ENCODE measurements around the gene PPP1R14B.
A peak's percentile ranks its signal among the peaks of the same experiment; 100 is the strongest.

The PPP1R14B gene

GRCh38 chr11:64285885-64286800, 39.4 kb upstream of the PPP1R14B start:
- FAIRE-seq (no peak), DNase-seq (ENCODE audit: insufficient read length, low spot score) (no peak)
- TF ChIP-seq POLR2A (IDR thresholded peaks at IDR 0.05; ENCODE audit: low read depth, low read length): no peak

- DNase-seq (ENCODE audit: insufficient read length, low spot score): peak; percentile 87
- peak; percentile 55 for TF ChIP-seq POLR2A (IDR thresholded peaks at IDR 0.05; ENCODE audit: low read depth, low read length)
- no peak for FAIRE-seq
These were observed 38.5 kb upstream of the PPP1R14B start, which contains the start of gene GPR137 for GRCh38 chr11:64284962-64285884. GPR137 (plus strand) TSS chr11:64285848; CDS start chr11:64286525, 677 bp downstream.

- peak; percentile 51; the same call in 1 of the 2 replicates for TF ChIP-seq POLR2A (IDR thresholded peaks at IDR 0.05; ENCODE audit: low read depth, low read length)
- DNase-seq (ENCODE audit: insufficient read length, low spot score) (peak; percentile 98), FAIRE-seq (no peak)
These were observed 37.6 kb upstream of the PPP1R14B start, which contains the start of gene BAD for GRCh38 chr11:64284048-64284961. BAD (minus strand) TSS chr11:64284665; CDS start chr11:64284368, 297 bp downstream.

- FAIRE-seq (no peak), DNase-seq (ENCODE audit: insufficient read length, low spot score) (no peak)
- no peak for TF ChIP-seq POLR2A (IDR thresholded peaks at IDR 0.05; ENCODE audit: low read depth, low read length)
These were observed 36.3 kb upstream of the PPP1R14B start for GRCh38 chr11:64283092-64283491.

GRCh38 chr11:64281957-64282770, 35.4 kb upstream of the PPP1R14B start:
- no peak for TF ChIP-seq POLR2A (IDR thresholded peaks at IDR 0.05; ENCODE audit: low read depth, low read length)
- FAIRE-seq (no peak), DNase-seq (ENCODE audit: insufficient read length, low spot score) (no peak)

GRCh38 chr11:64278576-64279190, 31.9 kb upstream of the PPP1R14B start:
- DNase-seq (ENCODE audit: insufficient read length, low spot score) (no peak), FAIRE-seq (no peak)

GRCh38 chr11:64276653-64277431, 30.1 kb upstream of the PPP1R14B start:
- peak; percentile 41 for FAIRE-seq
- TF ChIP-seq POLR2A (IDR thresholded peaks at IDR 0.05; ENCODE audit: low read depth, low read length): peak; percentile 28; the same call in 1 of the 2 replicates
- DNase-seq (ENCODE audit: insufficient read length, low spot score): peak; percentile 91

More at GRCh38 chr11:64278576-64279190, 31.9 kb upstream of the PPP1R14B start:
- TF ChIP-seq POLR2A (IDR thresholded peaks at IDR 0.05; ENCODE audit: low read depth, low read length): no peak

- TF ChIP-seq POLR2A (IDR thresholded peaks at IDR 0.05; ENCODE audit: low read depth, low read length): no peak
- FAIRE-seq: no peak
- DNase-seq (ENCODE audit: insufficient read length, low spot score): no peak
These were observed 29.1 kb upstream of the PPP1R14B start for GRCh38 chr11:64275841-64276240.

- DNase-seq (ENCODE audit: insufficient read length, low spot score) (no peak), FAIRE-seq (no peak)
- TF ChIP-seq POLR2A (IDR thresholded peaks at IDR 0.05; ENCODE audit: low read depth, low read length): no peak
These were observed 28.5 kb upstream of the PPP1R14B start for GRCh38 chr11:64275031-64275800.

GRCh38 chr11:64269540-64270220, 22.9 kb upstream of the PPP1R14B start:
- FAIRE-seq (no peak), DNase-seq (ENCODE audit: insufficient read length, low spot score) (peak; percentile 84)

More at GRCh38 chr11:64269540-64270220, 22.9 kb upstream of the PPP1R14B start:
- TF ChIP-seq POLR2A (IDR thresholded peaks at IDR 0.05; ENCODE audit: low read depth, low read length): 0 out of 2 replicates have a peak, but pooled peaks have one; percentile 27
